WI38 (cell line): ENCODE data around the gene TACC3.

ENCODE experiments used
- H3K4me3 ChIP-seq: 2 replicates; pipeline ENCODE4 v1.5.1; 2011; ENCODE audit warnings: low read depth, mild to moderate bottlenecking, control low read depth, low read length
- CTCF ChIP-seq: IDR thresholded peaks from 2 replicates; pipeline ENCODE4 v1.5.1; 2012; ENCODE audit warnings: low read depth, mild to moderate bottlenecking, control low read depth, low read length

The TACC3 gene

GRCh38 chr4:1758306-1759121 lies 37.2 kb downstream of the TACC3 start:
- H3K4me3 ChIP-seq: no peak overlapping the region
- TF ChIP-seq CTCF: no peak

- no peak for TF ChIP-seq CTCF
These were observed 38.0 kb downstream of the TACC3 start for GRCh38 chr4:1759170-1759817.

GRCh38 chr4:1759818-1760223 lies 38.5 kb downstream of the TACC3 start:
- no peak for TF ChIP-seq CTCF

More at GRCh38 chr4:1759170-1759817, 38.0 kb downstream of the TACC3 start:
- H3K4me3 ChIP-seq: no peak overlapping the region

GRCh38 chr4:1760521-1761071 lies 39.3 kb downstream of the TACC3 start:
- no peak overlapping the region for H3K4me3 ChIP-seq
- TF ChIP-seq CTCF: no peak

More at GRCh38 chr4:1759818-1760223, 38.5 kb downstream of the TACC3 start:
- H3K4me3 ChIP-seq: no peak overlapping the region

GRCh38 chr4:1761130-1761689 lies 39.9 kb downstream of the TACC3 start:
- H3K4me3 ChIP-seq: no peak overlapping the region
- TF ChIP-seq CTCF: no peak

GRCh38 chr4:1762264-1763010 lies 41.1 kb downstream of the TACC3 start:
- TF ChIP-seq CTCF: no peak

More at GRCh38 chr4:1762264-1763010, 41.1 kb downstream of the TACC3 start:
- no peak overlapping the region for H3K4me3 ChIP-seq
